Activated T-helper 1 cell treated with anti-CD3 and anti-CD28 coated beads, Interleukin-12 subunit alpha, Interleukin-12 subunit beta, Interleukin-2, Interleukin-4 antibody, amounts not matched to agents 30 ng/mL and 10 ng/mL and 1 ng/mL, durations not matched to agents 14 hours and 24 hours and 36 hours (primary cell): ENCODE measurements around the gene KIF17. TPM values are rescaled to one million over a fixed set of nuclear protein-coding genes. Genes with fewer than 3 reads are reported as not detected.

Experiments
- DNase-seq: peaks from one replicate; pipeline ENCODE4 v3.0.0; 2021; ENCODE audit warnings: low spot score
- H3K27ac Mint-ChIP-seq: one replicate; pipeline ENCODE4 v1.8.0; 2021; ENCODE audit warnings: mild to moderate bottlenecking, mixed read lengths
- H3K27me3 Mint-ChIP-seq: one replicate; pipeline ENCODE4 v1.8.0; 2022; ENCODE audit warnings: mild to moderate bottlenecking, moderate library complexity, mixed read lengths; ENCODE audit not compliant: insufficient read depth
- H3K36me3 Mint-ChIP-seq: one replicate; pipeline ENCODE4 v1.8.0; 2021; ENCODE audit warnings: low read depth, mixed read lengths
- H3K4me1 Mint-ChIP-seq: one replicate; pipeline ENCODE4 v1.8.0; 2021; ENCODE audit warnings: low read depth, mixed read lengths
- H3K4me3 Mint-ChIP-seq: one replicate; pipeline ENCODE4 v1.8.0; 2021; ENCODE audit warnings: mild to moderate bottlenecking, moderate library complexity, mixed read lengths
- H3K9me3 Mint-ChIP-seq: one replicate; pipeline ENCODE4 v1.8.0; 2021; ENCODE audit warnings: mixed read lengths
- intact Hi-C: fragments of 100-400 bp; cut with micrococcal nuclease; formaldehyde crosslinking; loops from one replicate; pipeline ENCODE4 v1.15.1; 2024
- total RNA-seq: library from RNA; stranded (reverse); gene quantifications from 2 replicates; pipeline ENCODE4 v1.2.3, GENCODE V29; 2022

KIF17 gene
- total RNA-seq, 1 donor from 2014 or later = not detected

DNA sequence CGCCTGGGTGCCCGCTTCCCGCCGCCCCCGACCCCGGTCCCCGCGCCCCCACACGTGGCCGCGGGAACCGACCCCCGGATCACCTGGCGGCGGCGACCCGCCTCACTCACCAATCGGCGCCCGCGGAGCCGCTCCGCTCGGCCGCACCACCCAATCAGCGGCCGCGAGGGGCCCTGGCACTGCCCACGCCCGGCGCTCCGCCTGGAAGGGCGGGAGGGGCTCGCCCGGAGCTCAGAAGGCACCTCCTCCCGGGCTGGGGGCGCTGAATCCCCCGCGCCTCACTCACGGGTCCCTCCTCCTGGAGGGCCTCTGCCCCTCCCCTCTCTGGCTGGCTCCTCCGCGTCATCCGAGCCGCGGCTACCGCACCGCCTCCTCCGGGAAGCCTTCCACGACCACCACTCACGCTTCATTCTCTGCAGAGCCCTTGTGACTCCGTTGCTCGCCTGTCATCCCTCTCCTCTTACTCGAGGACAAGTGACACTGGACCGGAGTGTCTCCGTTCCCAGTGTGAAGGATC, 14.3 kb upstream of the KIF17 start:
- H3K36me3 Mint-ChIP-seq = peaks cover 8% of the 10 kb centered on the region
- peak overlapping the region; percentile 86 for H3K4me3 Mint-ChIP-seq
- peak; percentile 41 for DNase-seq
- no peaks in the 10 kb centered on the region for H3K9me3 Mint-ChIP-seq
- H3K27ac Mint-ChIP-seq = peak overlapping the region; percentile 67
- peaks cover 29% of the 10 kb centered on the region for H3K27me3 Mint-ChIP-seq
- intact Hi-C loops = loop anchor here (2.0 kb wide), 3 partner anchors 71 to 613 kb away; partner anchors contain the start of genes DDOST and MUL1
- H3K4me1 Mint-ChIP-seq = peaks cover 17% of the 10 kb centered on the region

DNA sequence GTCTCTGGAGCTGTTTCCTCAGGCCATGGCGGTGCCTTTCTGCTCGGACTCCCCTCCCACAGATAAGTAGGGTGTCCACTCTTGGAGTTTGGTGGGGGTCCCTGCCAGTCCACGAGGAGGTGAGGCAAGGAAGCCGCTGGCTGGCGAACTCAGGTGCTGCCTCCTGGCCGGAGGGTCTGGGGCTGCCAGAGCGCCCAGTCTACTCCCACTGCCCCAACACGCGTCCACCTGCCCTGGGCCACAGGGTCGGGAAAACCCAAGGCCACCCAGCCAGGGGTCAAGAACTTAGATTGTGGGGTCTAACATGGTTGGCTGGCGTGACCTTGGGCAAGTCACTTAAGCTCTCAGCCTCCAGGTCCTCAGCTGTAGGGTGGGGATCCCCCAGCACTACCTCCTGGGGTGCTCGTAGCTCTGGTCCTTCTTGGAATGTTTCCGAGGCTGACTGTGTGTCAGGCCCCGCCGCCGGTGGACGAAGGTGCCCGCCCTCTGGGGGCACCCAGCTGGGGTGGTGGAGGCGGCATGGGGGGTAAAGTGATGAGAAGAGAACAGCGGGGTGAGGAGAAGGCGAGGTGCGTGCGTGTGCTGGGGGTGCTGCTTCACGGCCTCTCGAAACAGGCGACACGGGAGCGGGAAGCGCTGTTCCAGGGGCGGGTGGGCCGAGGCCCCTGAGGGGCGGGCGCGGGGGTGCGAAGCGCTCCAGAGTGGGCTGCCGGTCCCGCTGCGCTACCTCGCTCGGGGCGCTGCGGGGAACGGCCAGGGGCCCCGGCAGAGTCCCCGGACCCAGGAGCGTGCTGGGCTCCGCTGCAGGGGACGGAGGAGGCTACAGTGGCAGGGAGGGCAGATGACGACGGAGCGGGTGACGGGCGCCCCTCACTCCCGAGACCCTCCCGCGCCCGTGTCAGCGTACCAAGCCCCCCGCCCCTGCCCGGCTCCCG, 13.5 kb upstream of the KIF17 start:
- H3K9me3 Mint-ChIP-seq = no peaks in the 10 kb centered on the region
- DNase-seq = no peak
- H3K4me3 Mint-ChIP-seq = peak overlapping the region; percentile 78
- intact Hi-C loops = no loop called here
- H3K4me1 Mint-ChIP-seq = peaks cover 17% of the 10 kb centered on the region
- peaks cover 29% of the 10 kb centered on the region for H3K27me3 Mint-ChIP-seq
- H3K27ac Mint-ChIP-seq = no peak overlapping the region
- H3K36me3 Mint-ChIP-seq = peaks cover 7% of the 10 kb centered on the region

- intact Hi-C loops = no loop called here
Observed at GRCh38 chr1:20730690-20731056, 12.9 kb upstream of the KIF17 start.

GRCh38 chr1:20729990-20730689, 12.3 kb upstream of the KIF17 start:
- Mint-ChIP-seq H3K4me3 (peak overlapping the region; percentile 17), H3K27ac (no peak overlapping the region), H3K27me3 (peaks cover 29% of the 10 kb centered on the region), H3K36me3 (no peaks in the 10 kb centered on the region), H3K4me1 (peaks cover 17% of the 10 kb centered on the region), H3K9me3 (no peaks in the 10 kb centered on the region)
- DNase-seq = no peak
- intact Hi-C loops = no loop called here

More at GRCh38 chr1:20730690-20731056, 12.9 kb upstream of the KIF17 start:
- no peak for DNase-seq
- Mint-ChIP-seq H3K27me3 (peaks cover 29% of the 10 kb centered on the region), H3K4me3 (peak overlapping the region; percentile 78), H3K36me3 (peaks cover 2% of the 10 kb centered on the region), H3K4me1 (peaks cover 17% of the 10 kb centered on the region), H3K27ac (no peak overlapping the region), H3K9me3 (no peaks in the 10 kb centered on the region)

- Mint-ChIP-seq H3K4me3 (peak overlapping the region; percentile 17), H3K4me1 (peaks cover 17% of the 10 kb centered on the region), H3K27ac (no peak overlapping the region), H3K27me3 (peaks cover 29% of the 10 kb centered on the region), H3K36me3 (no peaks in the 10 kb centered on the region), H3K9me3 (no peaks in the 10 kb centered on the region)
- intact Hi-C loops = no loop called here
- DNase-seq = no peak
Observed at GRCh38 chr1:20729155-20729931, 11.5 kb upstream of the KIF17 start.

- peaks cover 27% of the 10 kb centered on the region for H3K27me3 Mint-ChIP-seq
- H3K4me1 Mint-ChIP-seq = peaks cover 17% of the 10 kb centered on the region
- no peaks in the 10 kb centered on the region for H3K36me3 Mint-ChIP-seq
- H3K9me3 Mint-ChIP-seq = no peaks in the 10 kb centered on the region
- intact Hi-C loops = no loop called here
- DNase-seq = no peak
- H3K27ac Mint-ChIP-seq = no peak overlapping the region
- H3K4me3 Mint-ChIP-seq = no peak overlapping the region
Observed at GRCh38 chr1:20728371-20729154, 10.8 kb upstream of the KIF17 start.

DNA sequence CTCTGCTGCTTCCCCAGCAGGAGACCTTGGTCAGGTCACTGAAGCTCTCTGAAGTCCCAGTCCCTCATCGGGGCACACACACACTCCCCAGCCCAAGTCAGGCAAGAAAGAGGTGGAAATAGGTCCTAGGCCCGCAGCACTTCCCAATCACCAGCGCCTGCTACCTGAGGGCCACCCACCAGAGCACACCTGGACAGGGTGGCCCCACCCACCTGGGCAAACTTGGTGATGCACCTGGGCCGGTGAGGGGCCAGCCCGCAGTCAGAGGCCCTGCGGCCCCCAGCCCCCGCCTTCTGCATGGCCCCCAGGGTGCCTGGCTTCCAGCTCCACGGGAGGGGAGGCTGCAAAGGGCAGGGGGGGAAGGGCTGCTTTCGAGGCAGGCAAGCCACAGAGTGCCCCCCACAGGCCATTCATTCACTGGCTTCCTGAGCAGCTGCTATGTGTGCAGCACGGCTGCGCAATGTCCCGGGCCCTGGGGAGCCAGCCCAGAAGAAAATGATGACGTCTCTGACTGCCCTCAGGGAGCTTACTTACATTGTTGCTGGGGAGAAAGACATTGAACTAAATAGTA, 10.0 kb upstream of the KIF17 start:
- Mint-ChIP-seq H3K36me3 (no peaks in the 10 kb centered on the region), H3K4me3 (no peak overlapping the region), H3K27me3 (peaks cover 23% of the 10 kb centered on the region), H3K9me3 (no peaks in the 10 kb centered on the region), H3K4me1 (peaks cover 11% of the 10 kb centered on the region), H3K27ac (no peak overlapping the region)
- no peak for DNase-seq
- intact Hi-C loops = no loop called here

- Mint-ChIP-seq H3K36me3 (no peaks in the 10 kb centered on the region), H3K4me3 (no peak overlapping the region), H3K4me1 (peaks cover 5% of the 10 kb centered on the region), H3K9me3 (no peaks in the 10 kb centered on the region), H3K27me3 (peaks cover 23% of the 10 kb centered on the region), H3K27ac (no peak overlapping the region)
- intact Hi-C loops = no loop called here
- no peak for DNase-seq
Observed at GRCh38 chr1:20726932-20727745, 9.3 kb upstream of the KIF17 start.

GRCh38 chr1:20726118-20726911, 8.5 kb upstream of the KIF17 start:
- H3K27me3 Mint-ChIP-seq = peaks cover 21% of the 10 kb centered on the region
- H3K27ac Mint-ChIP-seq = no peak overlapping the region
- H3K4me1 Mint-ChIP-seq = peaks cover 5% of the 10 kb centered on the region
- no peak for DNase-seq
- intact Hi-C loops = no loop called here
- no peaks in the 10 kb centered on the region for H3K9me3 Mint-ChIP-seq
- no peaks in the 10 kb centered on the region for H3K36me3 Mint-ChIP-seq
- H3K4me3 Mint-ChIP-seq = no peak overlapping the region

DNA sequence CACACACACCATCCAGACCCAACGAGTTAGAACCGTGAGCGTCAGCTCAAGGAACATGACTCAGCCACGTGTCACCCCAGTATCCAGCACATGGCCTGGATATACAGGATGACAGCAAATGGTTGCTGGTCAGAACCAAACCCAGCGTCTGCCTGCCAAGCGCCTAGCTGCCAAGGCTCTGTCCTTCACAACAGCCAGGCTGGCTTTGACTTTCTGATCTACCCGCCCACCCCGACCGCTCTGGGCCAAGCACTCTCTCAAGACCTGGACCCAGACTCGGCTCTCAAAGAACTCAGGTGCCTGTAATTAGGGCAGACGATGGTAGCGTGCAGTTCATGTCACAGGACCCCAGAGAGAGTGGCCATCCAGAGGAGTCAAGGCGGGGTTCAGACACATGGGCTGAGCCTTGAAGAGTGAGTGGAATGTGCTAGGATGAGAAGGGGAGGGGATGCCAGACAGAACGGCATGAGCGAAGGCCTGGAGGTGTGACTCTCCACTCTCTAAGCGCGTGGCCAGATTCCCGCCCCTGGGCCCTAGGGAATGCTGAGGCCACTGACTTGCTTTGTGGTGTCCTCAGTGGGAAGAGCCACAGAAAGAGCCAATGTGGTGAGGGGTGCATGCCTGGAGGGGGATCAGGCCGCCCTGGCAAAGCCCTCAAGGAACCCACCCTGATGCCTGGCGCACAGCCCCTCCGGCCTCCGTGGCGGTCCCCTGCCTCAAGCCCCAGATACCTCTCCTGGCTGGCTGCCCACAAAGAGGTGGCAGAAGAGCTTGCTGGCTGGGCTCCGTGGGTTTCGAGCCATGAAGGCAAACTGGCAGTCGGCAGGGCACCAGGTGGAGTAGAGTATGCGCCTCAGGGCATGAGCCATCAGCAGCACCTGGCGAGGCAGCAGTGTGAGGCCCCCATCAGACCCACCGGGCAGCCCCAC, 7.6 kb upstream of the KIF17 start:
- no peak for DNase-seq
- Mint-ChIP-seq H3K36me3 (no peaks in the 10 kb centered on the region), H3K9me3 (no peaks in the 10 kb centered on the region), H3K27me3 (peaks cover 13% of the 10 kb centered on the region), H3K4me3 (no peak overlapping the region), H3K4me1 (peaks cover 5% of the 10 kb centered on the region), H3K27ac (no peak overlapping the region)
- intact Hi-C loops = no loop called here
